Panc1 (cell line): ENCODE data around the gene CDK5RAP2. TPM values are rescaled to one million over a fixed set of nuclear protein-coding genes. Genes with fewer than 3 reads are reported as not detected.
A peak's percentile ranks its signal among the peaks of the same experiment; 100 is the strongest.

Experiments used
- ATAC-seq: fragments of 200-7000 bp; cut with Tn5 transposase; 2 replicates; pipeline ENCODE4 v1.9.1; 2020; ENCODE audit warnings: mild to moderate bottlenecking, moderate library complexity
- BruUV-seq: library from RNA; stranded (reverse); fragments of 400-500 nt; replicated peaks from 2 replicates; lab custom pipeline; 2021; lab: Mats Ljungman, UMichigan
- CTCF ChIA-PET: fragments of 300-600 bp; sonication (Branson Sonifier 250); formaldehyde crosslinking; loops from one replicate; lab custom pipeline; 2022; ENCODE audit warnings: antibody characterized with exemption; lab: Charles Lee
- POLR2A ChIA-PET: fragments of 300-600 bp; sonication (Branson Sonifier 250); formaldehyde crosslinking; loops from one replicate; lab custom pipeline; 2022; ENCODE audit warnings: antibody characterized with exemption; lab: Charles Lee
- DNase-seq: peaks from one replicate; pipeline ENCODE4 v3.0.0-alpha.2; 2010; ENCODE audit warnings: low read depth, low spot score
- H3K27ac ChIP-seq: 2 replicates; pipeline ENCODE4 v1.5.1; 2011; ENCODE audit warnings: mild to moderate bottlenecking, low read length, inconsistent platforms
- H3K27me3 ChIP-seq: fragments of 200-500 bp; sonication (Bioruptor generic); 2 replicates; pipeline ENCODE4 v1.6.0; 2014; ENCODE audit warnings: low read length, inconsistent platforms; ENCODE audit not compliant: control insufficient read depth, insufficient read depth
- H3K36me3 ChIP-seq: fragments of 200-500 bp; sonication (Bioruptor generic); 2 replicates; pipeline ENCODE4 v1.5.1; 2014; ENCODE audit warnings: inconsistent platforms, mild to moderate bottlenecking, low read length, moderate library complexity; ENCODE audit not compliant: control insufficient read depth, insufficient read depth
- H3K4me1 ChIP-seq: 2 replicates; pipeline ENCODE4 v1.5.1; 2011; ENCODE audit warnings: inconsistent platforms, mild to moderate bottlenecking, low read length, moderate library complexity; ENCODE audit not compliant: control insufficient read depth, insufficient read depth
- H3K4me3 ChIP-seq, 2 experiments: 2 replicates each; pipeline ENCODE4 v1.5.1; 2011 to 2012; ENCODE audit warnings: low read depth in 2 of 2, low read length in 2 of 2, mild to moderate bottlenecking in 2 of 2, inconsistent platforms in 1 of 2, moderate library complexity in 1 of 2
- H3K9me3 ChIP-seq: fragments of 200-500 bp; sonication (Bioruptor generic); 2 replicates; pipeline ENCODE4 v1.5.1; 2014; ENCODE audit warnings: low read depth, mild to moderate bottlenecking, inconsistent platforms, low read length, moderate library complexity; ENCODE audit not compliant: control insufficient read depth, insufficient read depth
- POLR2AphosphoS5 ChIP-seq: IDR thresholded peaks from 2 replicates; pipeline ENCODE4 v1.6.1; 2012; ENCODE audit warnings: mild to moderate bottlenecking, low read depth, low read length, moderate library complexity
- SIN3A ChIP-seq: IDR thresholded peaks from 2 replicates; pipeline ENCODE4 v1.6.1; 2012; ENCODE audit warnings: low read depth, mild to moderate bottlenecking, low read length, moderate library complexity, borderline replicate concordance; ENCODE audit not compliant: insufficient read depth
- TCF7L2 ChIP-seq: IDR thresholded peaks from 2 replicates; pipeline ENCODE4 v1.6.1; 2011; ENCODE audit warnings: mild to moderate bottlenecking, low read depth, low read length, inconsistent platforms
- in situ Hi-C: cut with HindIII; loops from 2 replicates; pipeline ENCODE4 v1.10.0; 2016; ENCODE audit warnings: low sequenced_read_pairs, low pct_unique_long_range_greater_than_20kb
- intact Hi-C: fragments of 100-400 bp; cut with micrococcal nuclease; formaldehyde crosslinking; loops from one replicate; pipeline ENCODE4 v1.10.0; 2022; ENCODE audit not compliant: unreplicated experiment
- total RNA-seq: library from RNA; stranded (reverse); gene quantifications from one replicate; pipeline ENCODE4 v1.2.1, GENCODE V29; 2021; ENCODE audit not compliant: unreplicated experiment
- TF ChIP-seq, protein P1 (sequence below): fragments of 450-650 bp; IDR thresholded peaks from 2 replicates; pipeline ENCODE4 v1.5.1; 2017; ENCODE audit warnings: mild to moderate bottlenecking
- TF ChIP-seq, protein P2 (sequence below), 2 experiments: IDR thresholded peaks; 2 replicates each; pipeline ENCODE4 v1.6.1; 2011 to 2012; ENCODE audit warnings: low read depth in 2 of 2, control low read depth in 1 of 2, low read length in 1 of 2, mild to moderate bottlenecking in 1 of 2, moderate library complexity in 1 of 2; ENCODE audit not compliant: insufficient read depth in 1 of 2

CDK5RAP2 gene
- total RNA-seq, 1 experiment from 2014 or later, result 47.7 TPM

DNA sequence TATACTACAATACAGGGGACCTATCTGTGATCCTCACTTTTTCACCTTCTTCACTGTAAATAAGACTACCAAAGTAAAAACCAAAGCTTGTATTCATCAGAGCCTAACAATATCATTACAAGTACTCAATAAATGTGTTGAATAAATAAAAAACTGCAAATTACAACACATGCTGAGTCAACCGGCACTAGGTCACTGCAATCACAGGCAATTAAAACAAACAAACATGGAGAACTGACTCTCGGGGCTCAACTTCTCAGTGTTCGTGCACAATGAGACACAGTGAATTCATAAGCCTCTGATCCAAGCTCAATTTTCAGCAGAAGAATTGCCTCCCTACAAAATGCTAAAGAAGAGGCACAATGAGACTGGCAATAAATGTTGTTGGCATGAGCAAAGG is 69.2 kb downstream of the CDK5RAP2 start:
- POLR2A ChIA-PET, result no interaction called here
- no peak overlapping the region for H3K4me3 ChIP-seq
- H3K9me3 ChIP-seq, result no peaks in the 10 kb centered on the region
- no peak for ATAC-seq
- no peaks in the 10 kb centered on the region for H3K4me1 ChIP-seq
- CTCF ChIA-PET, result no interaction called here
- intact Hi-C loops (no loop called here), in situ Hi-C loops (no loop called here)
- no peak overlapping the region for H3K27ac ChIP-seq
- no TSS peak for BruUV-seq
- DNase-seq, result no peak
- H3K36me3 ChIP-seq, result no peaks in the 10 kb centered on the region; the same call in 1 of the 2 replicates
- no peaks in the 10 kb centered on the region for H3K27me3 ChIP-seq
- TF ChIP-seq POLR2AphosphoS5 (no peak), SIN3A (no peak), TCF7L2 (no peak)
- TF ChIP-seq, protein P1, sequence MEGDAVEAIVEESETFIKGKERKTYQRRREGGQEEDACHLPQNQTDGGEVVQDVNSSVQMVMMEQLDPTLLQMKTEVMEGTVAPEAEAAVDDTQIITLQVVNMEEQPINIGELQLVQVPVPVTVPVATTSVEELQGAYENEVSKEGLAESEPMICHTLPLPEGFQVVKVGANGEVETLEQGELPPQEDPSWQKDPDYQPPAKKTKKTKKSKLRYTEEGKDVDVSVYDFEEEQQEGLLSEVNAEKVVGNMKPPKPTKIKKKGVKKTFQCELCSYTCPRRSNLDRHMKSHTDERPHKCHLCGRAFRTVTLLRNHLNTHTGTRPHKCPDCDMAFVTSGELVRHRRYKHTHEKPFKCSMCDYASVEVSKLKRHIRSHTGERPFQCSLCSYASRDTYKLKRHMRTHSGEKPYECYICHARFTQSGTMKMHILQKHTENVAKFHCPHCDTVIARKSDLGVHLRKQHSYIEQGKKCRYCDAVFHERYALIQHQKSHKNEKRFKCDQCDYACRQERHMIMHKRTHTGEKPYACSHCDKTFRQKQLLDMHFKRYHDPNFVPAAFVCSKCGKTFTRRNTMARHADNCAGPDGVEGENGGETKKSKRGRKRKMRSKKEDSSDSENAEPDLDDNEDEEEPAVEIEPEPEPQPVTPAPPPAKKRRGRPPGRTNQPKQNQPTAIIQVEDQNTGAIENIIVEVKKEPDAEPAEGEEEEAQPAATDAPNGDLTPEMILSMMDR, result no peak
- TF ChIP-seq, protein P2, sequence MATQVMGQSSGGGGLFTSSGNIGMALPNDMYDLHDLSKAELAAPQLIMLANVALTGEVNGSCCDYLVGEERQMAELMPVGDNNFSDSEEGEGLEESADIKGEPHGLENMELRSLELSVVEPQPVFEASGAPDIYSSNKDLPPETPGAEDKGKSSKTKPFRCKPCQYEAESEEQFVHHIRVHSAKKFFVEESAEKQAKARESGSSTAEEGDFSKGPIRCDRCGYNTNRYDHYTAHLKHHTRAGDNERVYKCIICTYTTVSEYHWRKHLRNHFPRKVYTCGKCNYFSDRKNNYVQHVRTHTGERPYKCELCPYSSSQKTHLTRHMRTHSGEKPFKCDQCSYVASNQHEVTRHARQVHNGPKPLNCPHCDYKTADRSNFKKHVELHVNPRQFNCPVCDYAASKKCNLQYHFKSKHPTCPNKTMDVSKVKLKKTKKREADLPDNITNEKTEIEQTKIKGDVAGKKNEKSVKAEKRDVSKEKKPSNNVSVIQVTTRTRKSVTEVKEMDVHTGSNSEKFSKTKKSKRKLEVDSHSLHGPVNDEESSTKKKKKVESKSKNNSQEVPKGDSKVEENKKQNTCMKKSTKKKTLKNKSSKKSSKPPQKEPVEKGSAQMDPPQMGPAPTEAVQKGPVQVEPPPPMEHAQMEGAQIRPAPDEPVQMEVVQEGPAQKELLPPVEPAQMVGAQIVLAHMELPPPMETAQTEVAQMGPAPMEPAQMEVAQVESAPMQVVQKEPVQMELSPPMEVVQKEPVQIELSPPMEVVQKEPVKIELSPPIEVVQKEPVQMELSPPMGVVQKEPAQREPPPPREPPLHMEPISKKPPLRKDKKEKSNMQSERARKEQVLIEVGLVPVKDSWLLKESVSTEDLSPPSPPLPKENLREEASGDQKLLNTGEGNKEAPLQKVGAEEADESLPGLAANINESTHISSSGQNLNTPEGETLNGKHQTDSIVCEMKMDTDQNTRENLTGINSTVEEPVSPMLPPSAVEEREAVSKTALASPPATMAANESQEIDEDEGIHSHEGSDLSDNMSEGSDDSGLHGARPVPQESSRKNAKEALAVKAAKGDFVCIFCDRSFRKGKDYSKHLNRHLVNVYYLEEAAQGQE (IDR thresholded peaks at IDR 0.05; ENCODE audit: insufficient read depth in 1 of 2, low read depth in 2 of 2, low read length in 1 of 2), result no peak

- ATAC-seq (no peak), DNase-seq (no peak)
- BruUV-seq, result no TSS peak
- no peaks in the 10 kb centered on the region for H3K4me1 ChIP-seq
- no peaks in the 10 kb centered on the region for H3K9me3 ChIP-seq
- intact Hi-C loops (no loop called here), in situ Hi-C loops (no loop called here)
- H3K27me3 ChIP-seq, result no peaks in the 10 kb centered on the region
- no peaks in the 10 kb centered on the region for H3K36me3 ChIP-seq
- H3K4me3 ChIP-seq, result no peak overlapping the region
- no peak overlapping the region for H3K27ac ChIP-seq
- ChIA-PET POLR2A (no interaction called here), CTCF (interaction anchor here (0.6 kb wide), 1 partner anchor 45 kb away, joined by 12 read pairs; no protein-coding TSS in a partner anchor)
- TF ChIP-seq TCF7L2, result no peak
Measured at GRCh38 chr9:120507936-120508510, 71.9 kb downstream of the CDK5RAP2 start.

DNA sequence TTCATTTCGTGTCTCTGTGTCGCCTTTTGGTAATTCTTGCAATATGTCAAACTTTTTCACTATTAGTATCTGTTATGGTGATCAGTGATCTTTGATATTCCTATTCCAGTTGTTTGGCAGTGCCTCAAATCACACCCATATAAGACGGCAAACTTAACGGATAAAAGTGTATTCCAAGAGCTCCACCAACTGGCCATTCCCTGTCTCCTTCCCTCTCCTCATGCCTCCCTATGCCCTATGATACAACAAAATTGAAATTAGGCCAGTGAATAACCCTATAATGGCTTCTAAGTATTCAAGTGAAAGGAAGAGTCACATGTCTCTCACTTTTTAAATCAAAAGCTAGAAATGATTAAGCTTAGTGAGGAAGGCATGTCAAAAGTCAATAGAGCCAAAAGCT is 74.8 kb downstream of the CDK5RAP2 start:
- ATAC-seq (no peak), DNase-seq (no peak)
- no peaks in the 10 kb centered on the region for H3K36me3 ChIP-seq
- BruUV-seq, result no TSS peak
- H3K4me3 ChIP-seq, result no peak overlapping the region
- no peak overlapping the region for H3K27ac ChIP-seq
- ChIA-PET POLR2A (no interaction called here), CTCF (no interaction called here)
- no peaks in the 10 kb centered on the region for H3K27me3 ChIP-seq
- in situ Hi-C loops, result no loop called here
- no peaks in the 10 kb centered on the region for H3K4me1 ChIP-seq
- intact Hi-C loops, result no loop called here
- no peaks in the 10 kb centered on the region for H3K9me3 ChIP-seq
- TF ChIP-seq, protein P1, result peak; percentile 6; the same call in 1 of the 2 replicates
- no peak for TF ChIP-seq TCF7L2
- TF ChIP-seq, protein P2 (IDR thresholded peaks at IDR 0.05; ENCODE audit: insufficient read depth in 1 of 2, low read depth in 2 of 2, low read length in 1 of 2), result no peak
